ENCODE data around the gene AK8.

AK8 gene

DNA sequence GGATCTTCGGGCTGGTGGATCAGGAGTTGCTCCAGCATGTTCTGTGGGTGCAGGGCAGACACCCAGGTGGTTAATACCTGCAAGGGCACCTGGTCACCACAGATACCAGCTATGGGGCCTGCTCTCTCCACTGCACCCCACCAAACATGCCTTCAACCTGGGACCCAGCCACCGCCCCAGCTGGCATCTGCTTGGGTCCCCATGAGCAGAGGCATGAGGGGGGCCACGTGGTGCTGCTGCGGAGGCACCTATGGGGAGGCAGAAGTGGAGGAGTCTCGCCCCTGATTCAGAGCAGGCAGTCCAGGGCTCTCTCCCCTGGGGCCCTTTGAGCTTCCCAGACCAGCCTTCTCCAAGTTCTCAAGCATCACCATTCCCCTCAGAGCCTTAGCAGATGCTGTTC, 2.9 kb downstream of the AK8 start:
- Histone ChIP-seq H3K27me3 (ENCODE audit: low read depth, low read length) (no peaks in the 10 kb centered on the region), H3K79me2 (ENCODE audit: low read length) (no peaks in the 10 kb centered on the region), H3K9ac (ENCODE audit: low read length) (no peak overlapping the region), H3K4me2 (ENCODE audit: low read length) (no peak overlapping the region), H3K36me3 (replicated peaks; ENCODE audit: low read depth, low read length) (no peaks in the 10 kb centered on the region), H3K27ac (ENCODE audit: low read length) (no peak overlapping the region), H3K4me3 (ENCODE audit: low read length) (no peak overlapping the region), H3K9me3 (ENCODE audit: insufficient read depth, low read length) (no peaks in the 10 kb centered on the region), H4K20me1 (ENCODE audit: insufficient read depth, low read length) (no peaks in the 10 kb centered on the region), H2AFZ (ENCODE audit: low read depth, low read length) (no peak overlapping the region), H3K4me1 (ENCODE audit: low read length) (peaks cover 15% of the 10 kb centered on the region)
- no peak for TF ChIP-seq EZH2phosphoT487 (IDR thresholded peaks at IDR 0.05; ENCODE audit: low read depth)
- TF ChIP-seq, protein P1, sequence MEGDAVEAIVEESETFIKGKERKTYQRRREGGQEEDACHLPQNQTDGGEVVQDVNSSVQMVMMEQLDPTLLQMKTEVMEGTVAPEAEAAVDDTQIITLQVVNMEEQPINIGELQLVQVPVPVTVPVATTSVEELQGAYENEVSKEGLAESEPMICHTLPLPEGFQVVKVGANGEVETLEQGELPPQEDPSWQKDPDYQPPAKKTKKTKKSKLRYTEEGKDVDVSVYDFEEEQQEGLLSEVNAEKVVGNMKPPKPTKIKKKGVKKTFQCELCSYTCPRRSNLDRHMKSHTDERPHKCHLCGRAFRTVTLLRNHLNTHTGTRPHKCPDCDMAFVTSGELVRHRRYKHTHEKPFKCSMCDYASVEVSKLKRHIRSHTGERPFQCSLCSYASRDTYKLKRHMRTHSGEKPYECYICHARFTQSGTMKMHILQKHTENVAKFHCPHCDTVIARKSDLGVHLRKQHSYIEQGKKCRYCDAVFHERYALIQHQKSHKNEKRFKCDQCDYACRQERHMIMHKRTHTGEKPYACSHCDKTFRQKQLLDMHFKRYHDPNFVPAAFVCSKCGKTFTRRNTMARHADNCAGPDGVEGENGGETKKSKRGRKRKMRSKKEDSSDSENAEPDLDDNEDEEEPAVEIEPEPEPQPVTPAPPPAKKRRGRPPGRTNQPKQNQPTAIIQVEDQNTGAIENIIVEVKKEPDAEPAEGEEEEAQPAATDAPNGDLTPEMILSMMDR (IDR thresholded peaks at IDR 0.05; ENCODE audit: low read depth, low read length): no peak

DNA sequence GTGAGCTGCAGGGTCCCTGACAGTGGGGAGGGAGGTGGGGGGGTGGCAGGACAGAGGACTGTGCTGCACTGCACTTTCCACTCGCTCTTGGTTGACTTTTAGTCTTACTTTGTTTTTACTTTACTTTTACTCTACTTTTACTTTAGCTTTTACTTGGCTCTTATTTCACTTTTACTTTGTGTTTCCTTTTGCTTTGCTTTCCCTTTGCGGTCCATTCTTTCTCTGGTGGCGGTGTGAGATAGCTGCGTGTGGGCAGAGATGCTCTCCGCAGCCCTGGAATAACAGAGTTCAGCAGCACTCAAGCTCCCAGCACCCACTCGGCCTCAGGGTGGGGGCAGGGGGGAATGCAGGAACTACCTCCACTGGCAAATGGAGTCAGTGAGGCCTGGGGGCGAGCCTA, 4.7 kb downstream of the AK8 start:
- no peak overlapping the region for H3K4me3 ChIP-seq (ENCODE audit: low read length)
- H3K9ac ChIP-seq (ENCODE audit: low read length): no peak overlapping the region
- no peaks in the 10 kb centered on the region for H3K9me3 ChIP-seq (ENCODE audit: insufficient read depth, low read length)
- H4K20me1 ChIP-seq (ENCODE audit: insufficient read depth, low read length): no peaks in the 10 kb centered on the region
- TF ChIP-seq, protein P1 (IDR thresholded peaks at IDR 0.05; ENCODE audit: low read depth, low read length): no peak
- TF ChIP-seq EZH2phosphoT487 (IDR thresholded peaks at IDR 0.05; ENCODE audit: low read depth): no peak
- H3K27me3 ChIP-seq (ENCODE audit: low read depth, low read length): no peaks in the 10 kb centered on the region
- H3K36me3 ChIP-seq (replicated peaks; ENCODE audit: low read depth, low read length): no peaks in the 10 kb centered on the region
- H3K79me2 ChIP-seq (ENCODE audit: low read length): no peaks in the 10 kb centered on the region
- no peak overlapping the region for H3K4me2 ChIP-seq (ENCODE audit: low read length)
- no peak overlapping the region for H3K27ac ChIP-seq (ENCODE audit: low read length)
- no peak overlapping the region for H2AFZ ChIP-seq (ENCODE audit: low read depth, low read length)
- H3K4me1 ChIP-seq (ENCODE audit: low read length): peaks cover 6% of the 10 kb centered on the region; the same call in 1 of the 2 replicates

GRCh38 chr9:132869266-132869665, 8.8 kb downstream of the AK8 start:
- H3K9me3 ChIP-seq (ENCODE audit: insufficient read depth, low read length): no peaks in the 10 kb centered on the region
- no peak overlapping the region for H3K27ac ChIP-seq (ENCODE audit: low read length)
- H2AFZ ChIP-seq (ENCODE audit: low read depth, low read length): no peak overlapping the region
- no peaks in the 10 kb centered on the region for H4K20me1 ChIP-seq (ENCODE audit: insufficient read depth, low read length)
- no peak overlapping the region for H3K4me2 ChIP-seq (ENCODE audit: low read length)
- no peaks in the 10 kb centered on the region for H3K27me3 ChIP-seq (ENCODE audit: low read depth, low read length)
- no peaks in the 10 kb centered on the region for H3K36me3 ChIP-seq (replicated peaks; ENCODE audit: low read depth, low read length)
- H3K9ac ChIP-seq (ENCODE audit: low read length): no peak overlapping the region
- no peak overlapping the region for H3K4me3 ChIP-seq (ENCODE audit: low read length)
- TF ChIP-seq EZH2phosphoT487 (IDR thresholded peaks at IDR 0.05; ENCODE audit: low read depth): no peak
- TF ChIP-seq, protein P1 (IDR thresholded peaks at IDR 0.05; ENCODE audit: low read depth, low read length): no peak
- H3K79me2 ChIP-seq (ENCODE audit: low read length): no peaks in the 10 kb centered on the region
- H3K4me1 ChIP-seq (ENCODE audit: low read length): no peaks in the 10 kb centered on the region

- Histone ChIP-seq H3K4me3 (ENCODE audit: low read length) (no peak overlapping the region), H3K79me2 (ENCODE audit: low read length) (no peaks in the 10 kb centered on the region), H3K4me1 (ENCODE audit: low read length) (no peaks in the 10 kb centered on the region), H3K4me2 (ENCODE audit: low read length) (no peak overlapping the region), H3K36me3 (replicated peaks; ENCODE audit: low read depth, low read length) (no peaks in the 10 kb centered on the region), H3K9ac (ENCODE audit: low read length) (no peak overlapping the region), H3K9me3 (ENCODE audit: insufficient read depth, low read length) (no peaks in the 10 kb centered on the region), H3K27ac (ENCODE audit: low read length) (no peak overlapping the region), H4K20me1 (ENCODE audit: insufficient read depth, low read length) (no peaks in the 10 kb centered on the region), H3K27me3 (ENCODE audit: low read depth, low read length) (no peaks in the 10 kb centered on the region), H2AFZ (ENCODE audit: low read depth, low read length) (no peak overlapping the region)
- TF ChIP-seq, protein P1 (IDR thresholded peaks at IDR 0.05; ENCODE audit: low read depth, low read length): no peak
- no peak for TF ChIP-seq EZH2phosphoT487 (IDR thresholded peaks at IDR 0.05; ENCODE audit: low read depth)
Measured at GRCh38 chr9:132866898-132867297, 11.2 kb downstream of the AK8 start.

Data from OCI-LY3 (cell line).